A549 (cell line): ENCODE results near the gene CFAP70.
"Not testable (repeated sequence)": the region's sequence is repeated elsewhere in the genome, so short reads cannot be mapped to it uniquely, and the experiment has no call there.

Experiments used
- BHLHE40 ChIP-seq: IDR thresholded peaks from 2 replicates; pipeline ENCODE4 v1.6.1; 2012; ENCODE audit warnings: low read depth, low read length, inconsistent platforms
- CEBPB ChIP-seq, 2 experiments: fragments of >200 bp in 1 of 2; sonication (Bioruptor Twin) in 1 of 2; formaldehyde crosslinking in 1 of 2; IDR thresholded peaks; 2 replicates each; pipeline ENCODE4 v1.6.1; 2012 to 2016
- CHD2 ChIP-seq: fragments of 150-350 bp; IDR thresholded peaks from 2 replicates; pipeline ENCODE4 v1.6.1; 2014; ENCODE audit warnings: low read length; ENCODE audit not compliant: partially characterized antibody
- KDM1A ChIP-seq: fragments of 200-600 bp; sonication (generic); IDR thresholded peaks from 2 replicates; pipeline ENCODE4 v1.6.1; 2016; ENCODE audit warnings: low read depth, mild to moderate bottlenecking
- RAD21 ChIP-seq, 2 experiments: fragments of >200 bp in 1 of 2; sonication (Bioruptor Twin) in 1 of 2; formaldehyde crosslinking in 1 of 2; IDR thresholded peaks in 1 of 2; conservative IDR thresholded peaks in 1 of 2; 2 replicates in 1 of 2; 3 replicates in 1 of 2; pipeline ENCODE4 v1.6.1; 2012 to 2018; ENCODE audit warnings: inconsistent platforms in 1 of 2
- SMC3 ChIP-seq: fragments of >200 bp; sonication (Bioruptor Twin); formaldehyde crosslinking; IDR thresholded peaks from 3 replicates; pipeline ENCODE4 v1.6.1; 2018; ENCODE audit warnings: inconsistent platforms
- TF ChIP-seq, protein P1 (sequence below): fragments of >200 bp; sonication (Bioruptor Twin); formaldehyde crosslinking; IDR thresholded peaks from 3 replicates; pipeline ENCODE4 v1.5.1; 2016
- TF ChIP-seq, protein P2 (sequence below): fragments of 450-650 bp; IDR thresholded peaks from 2 replicates; pipeline ENCODE4 v1.6.1; 2014; ENCODE audit warnings: antibody characterized with exemption

DNA sequence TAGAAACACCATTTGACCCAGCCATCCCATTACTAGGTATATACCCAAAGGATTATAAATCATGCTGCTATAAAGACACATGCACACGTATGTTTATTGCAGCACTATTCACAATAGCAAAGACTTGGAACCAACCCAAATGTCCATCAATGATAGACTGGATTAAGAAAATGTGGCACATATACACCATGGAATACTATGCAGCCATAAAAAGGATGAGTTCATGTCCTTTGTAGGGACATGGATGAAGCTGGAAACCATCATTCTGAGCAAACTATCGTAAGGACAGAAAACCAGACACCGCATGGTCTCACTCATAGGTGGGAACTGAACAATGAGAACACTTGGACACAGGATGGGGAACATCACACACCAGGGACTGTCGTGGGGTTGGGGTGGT, 35.7 kb upstream of the CFAP70 start:
- not testable (repeated sequence) for TF ChIP-seq CHD2; KDM1A; RAD21 (conservative IDR thresholded peaks at IDR 0.05 in 1 of 2, IDR thresholded peaks at IDR 0.05 in 1 of 2); CEBPB (IDR thresholded peaks at IDR 0.05); SMC3; BHLHE40
- TF ChIP-seq, protein P1, sequence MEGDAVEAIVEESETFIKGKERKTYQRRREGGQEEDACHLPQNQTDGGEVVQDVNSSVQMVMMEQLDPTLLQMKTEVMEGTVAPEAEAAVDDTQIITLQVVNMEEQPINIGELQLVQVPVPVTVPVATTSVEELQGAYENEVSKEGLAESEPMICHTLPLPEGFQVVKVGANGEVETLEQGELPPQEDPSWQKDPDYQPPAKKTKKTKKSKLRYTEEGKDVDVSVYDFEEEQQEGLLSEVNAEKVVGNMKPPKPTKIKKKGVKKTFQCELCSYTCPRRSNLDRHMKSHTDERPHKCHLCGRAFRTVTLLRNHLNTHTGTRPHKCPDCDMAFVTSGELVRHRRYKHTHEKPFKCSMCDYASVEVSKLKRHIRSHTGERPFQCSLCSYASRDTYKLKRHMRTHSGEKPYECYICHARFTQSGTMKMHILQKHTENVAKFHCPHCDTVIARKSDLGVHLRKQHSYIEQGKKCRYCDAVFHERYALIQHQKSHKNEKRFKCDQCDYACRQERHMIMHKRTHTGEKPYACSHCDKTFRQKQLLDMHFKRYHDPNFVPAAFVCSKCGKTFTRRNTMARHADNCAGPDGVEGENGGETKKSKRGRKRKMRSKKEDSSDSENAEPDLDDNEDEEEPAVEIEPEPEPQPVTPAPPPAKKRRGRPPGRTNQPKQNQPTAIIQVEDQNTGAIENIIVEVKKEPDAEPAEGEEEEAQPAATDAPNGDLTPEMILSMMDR = not testable (repeated sequence)
- TF ChIP-seq, protein P2, sequence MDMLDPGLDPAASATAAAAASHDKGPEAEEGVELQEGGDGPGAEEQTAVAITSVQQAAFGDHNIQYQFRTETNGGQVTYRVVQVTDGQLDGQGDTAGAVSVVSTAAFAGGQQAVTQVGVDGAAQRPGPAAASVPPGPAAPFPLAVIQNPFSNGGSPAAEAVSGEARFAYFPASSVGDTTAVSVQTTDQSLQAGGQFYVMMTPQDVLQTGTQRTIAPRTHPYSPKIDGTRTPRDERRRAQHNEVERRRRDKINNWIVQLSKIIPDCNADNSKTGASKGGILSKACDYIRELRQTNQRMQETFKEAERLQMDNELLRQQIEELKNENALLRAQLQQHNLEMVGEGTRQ = not testable (repeated sequence)
